HFFc6 (cell line): ENCODE results near the gene TIAM1. TPM values are rescaled to one million over a fixed set of nuclear protein-coding genes. Genes with fewer than 3 reads are reported as not detected.

Experiments used
- DNase-seq: peaks from one replicate; pipeline ENCODE4 v3.0.0-alpha.2; 2018
- H3K27ac Mint-ChIP-seq: 2 replicates; pipeline ENCODE4 v1.8.0; 2020; ENCODE audit warnings: mild to moderate bottlenecking, mixed read lengths
- H3K27me3 Mint-ChIP-seq: 2 replicates; pipeline ENCODE4 v1.8.0; 2021; ENCODE audit warnings: mild to moderate bottlenecking, moderate library complexity, mixed read lengths; ENCODE audit not compliant: insufficient read depth
- H3K36me3 Mint-ChIP-seq: 2 replicates; pipeline ENCODE4 v1.8.0; 2021; ENCODE audit warnings: low read depth, mixed read lengths
- H3K4me1 Mint-ChIP-seq: 2 replicates; pipeline ENCODE4 v1.8.0; 2020; ENCODE audit warnings: low read depth, mixed read lengths
- H3K4me3 Mint-ChIP-seq: 2 replicates; pipeline ENCODE4 v1.8.0; 2020; ENCODE audit warnings: mild to moderate bottlenecking, moderate library complexity, mixed read lengths
- H3K9me3 Mint-ChIP-seq: 2 replicates; pipeline ENCODE4 v1.8.0; 2020; ENCODE audit warnings: mild to moderate bottlenecking, mixed read lengths
- total RNA-seq, 6 experiments: library from RNA; stranded (reverse); fragmentation: NEBNext Ultra II Directional; extraction: Animal tissue kit (Norgen Biotek cat#: 25700); gene quantifications; 2 replicates in 1 of 6; 3 replicates in 5 of 6; pipeline ENCODE4 v1.2.3, GENCODE V29; 2021
- TF ChIP-seq, protein P1 (sequence below): fragments of 200-600 bp; sonication (generic); IDR thresholded peaks from 2 replicates; pipeline ENCODE4 v1.5.0; 2021; ENCODE audit warnings: antibody characterized with exemption, mild to moderate bottlenecking

The TIAM1 gene
- total RNA-seq, 6 experiments from 2014 or later = 0.02 to 0.43 (median 0.27) TPM; not detected in 1

DNA sequence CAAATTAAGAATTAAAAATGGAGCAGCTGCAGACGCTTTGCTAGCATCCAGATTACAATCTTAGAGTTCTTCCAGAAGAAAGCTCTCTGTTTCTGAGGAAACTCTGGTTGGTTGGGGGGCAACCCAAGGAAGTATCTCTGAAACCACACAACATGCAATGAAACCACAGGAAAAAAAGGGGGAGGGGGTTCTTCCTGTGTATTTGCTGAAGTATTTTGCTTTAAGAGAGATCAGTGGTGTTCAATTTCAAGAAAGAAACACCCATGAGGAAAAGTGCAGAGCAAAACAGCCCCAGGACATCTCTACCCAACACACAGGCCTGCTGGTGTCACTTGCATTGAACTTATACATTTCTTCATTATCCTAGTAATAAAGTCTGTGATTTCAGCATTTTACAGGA, 19.7 kb upstream of the TIAM1 start:
- H3K27ac Mint-ChIP-seq = no peak overlapping the region
- H3K27me3 Mint-ChIP-seq = peaks cover 2% of the 10 kb centered on the region
- peaks cover 20% of the 10 kb centered on the region; the same call in 1 of the 2 replicates for H3K9me3 Mint-ChIP-seq
- no peaks in the 10 kb centered on the region for H3K36me3 Mint-ChIP-seq
- no peak for DNase-seq
- TF ChIP-seq, protein P1, sequence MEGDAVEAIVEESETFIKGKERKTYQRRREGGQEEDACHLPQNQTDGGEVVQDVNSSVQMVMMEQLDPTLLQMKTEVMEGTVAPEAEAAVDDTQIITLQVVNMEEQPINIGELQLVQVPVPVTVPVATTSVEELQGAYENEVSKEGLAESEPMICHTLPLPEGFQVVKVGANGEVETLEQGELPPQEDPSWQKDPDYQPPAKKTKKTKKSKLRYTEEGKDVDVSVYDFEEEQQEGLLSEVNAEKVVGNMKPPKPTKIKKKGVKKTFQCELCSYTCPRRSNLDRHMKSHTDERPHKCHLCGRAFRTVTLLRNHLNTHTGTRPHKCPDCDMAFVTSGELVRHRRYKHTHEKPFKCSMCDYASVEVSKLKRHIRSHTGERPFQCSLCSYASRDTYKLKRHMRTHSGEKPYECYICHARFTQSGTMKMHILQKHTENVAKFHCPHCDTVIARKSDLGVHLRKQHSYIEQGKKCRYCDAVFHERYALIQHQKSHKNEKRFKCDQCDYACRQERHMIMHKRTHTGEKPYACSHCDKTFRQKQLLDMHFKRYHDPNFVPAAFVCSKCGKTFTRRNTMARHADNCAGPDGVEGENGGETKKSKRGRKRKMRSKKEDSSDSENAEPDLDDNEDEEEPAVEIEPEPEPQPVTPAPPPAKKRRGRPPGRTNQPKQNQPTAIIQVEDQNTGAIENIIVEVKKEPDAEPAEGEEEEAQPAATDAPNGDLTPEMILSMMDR = no peak
- H3K4me3 Mint-ChIP-seq = no peak overlapping the region
- H3K4me1 Mint-ChIP-seq = no peaks in the 10 kb centered on the region

GRCh38 chr21:31360717-31361116, 16.7 kb upstream of the TIAM1 start:
- Mint-ChIP-seq H3K4me3 (no peak overlapping the region), H3K36me3 (no peaks in the 10 kb centered on the region), H3K4me1 (no peaks in the 10 kb centered on the region), H3K27ac (no peak overlapping the region), H3K9me3 (peaks cover 27% of the 10 kb centered on the region; the same call in 1 of the 2 replicates), H3K27me3 (peaks cover 2% of the 10 kb centered on the region)
- TF ChIP-seq, protein P1 = no peak
- DNase-seq = no peak

- Mint-ChIP-seq H3K36me3 (no peaks in the 10 kb centered on the region), H3K27me3 (no peaks in the 10 kb centered on the region; the same call in 1 of the 2 replicates), H3K4me3 (no peak overlapping the region), H3K4me1 (peaks cover 8% of the 10 kb centered on the region), H3K9me3 (peaks cover 18% of the 10 kb centered on the region; the same call in 1 of the 2 replicates), H3K27ac (no peak overlapping the region)
- TF ChIP-seq, protein P1 = no peak
- no peak for DNase-seq
Measured at GRCh38 chr21:31358158-31358557, 14.1 kb upstream of the TIAM1 start.

GRCh38 chr21:31356440-31356839, 12.4 kb upstream of the TIAM1 start:
- TF ChIP-seq, protein P1 = no peak
- H3K4me3 Mint-ChIP-seq = no peak overlapping the region
- DNase-seq = no peak
- peaks cover 15% of the 10 kb centered on the region for H3K4me1 Mint-ChIP-seq
- no peak overlapping the region for H3K27ac Mint-ChIP-seq
- H3K36me3 Mint-ChIP-seq = no peaks in the 10 kb centered on the region
- no peaks in the 10 kb centered on the region; the same call in 1 of the 2 replicates for H3K27me3 Mint-ChIP-seq
- peaks cover 18% of the 10 kb centered on the region; the same call in 1 of the 2 replicates for H3K9me3 Mint-ChIP-seq

DNA sequence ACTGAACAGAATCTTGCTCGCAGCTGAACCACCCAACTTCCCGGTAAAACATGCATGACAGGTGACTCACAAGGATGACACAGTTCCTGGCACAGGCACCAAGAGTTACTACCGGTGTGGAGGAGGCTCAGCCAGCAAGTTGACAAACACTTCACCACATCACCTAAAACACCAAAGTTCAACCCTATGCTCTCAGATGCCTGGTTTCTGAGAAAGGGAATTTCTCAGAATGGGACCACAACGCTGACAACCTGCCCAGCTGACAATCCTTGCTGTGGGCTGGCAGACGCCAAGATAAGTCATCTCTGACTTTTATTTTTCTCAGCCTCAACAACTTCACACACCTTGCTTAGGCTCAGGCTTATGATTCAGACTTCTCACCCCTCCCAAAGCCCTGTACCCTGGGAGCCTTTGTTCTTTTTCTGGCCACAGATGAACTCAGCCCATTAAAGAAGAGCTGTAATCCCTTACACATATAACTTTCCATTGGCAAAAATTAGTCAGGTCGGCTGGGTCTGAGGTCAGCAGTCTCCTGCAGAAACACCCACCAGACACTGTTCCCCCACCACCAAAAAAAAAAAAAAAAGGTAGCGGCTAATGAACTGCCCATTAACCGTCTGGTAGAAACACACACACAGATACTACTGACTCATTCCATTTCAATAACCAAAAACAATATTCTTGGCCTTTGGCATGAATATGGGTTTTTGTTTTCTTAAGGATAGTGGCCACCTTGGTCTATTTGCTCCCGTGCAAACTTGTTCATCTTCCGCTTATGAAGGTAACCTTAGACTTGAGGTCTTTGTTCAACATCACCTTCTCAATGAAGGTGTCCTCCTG, 10.8 kb upstream of the TIAM1 start:
- H3K9me3 Mint-ChIP-seq = peaks cover 18% of the 10 kb centered on the region; the same call in 1 of the 2 replicates
- DNase-seq = no peak
- peaks cover 20% of the 10 kb centered on the region for H3K4me1 Mint-ChIP-seq
- H3K4me3 Mint-ChIP-seq = no peak overlapping the region
- no peaks in the 10 kb centered on the region for H3K36me3 Mint-ChIP-seq
- H3K27ac Mint-ChIP-seq = no peak overlapping the region
- TF ChIP-seq, protein P1 = no peak
- H3K27me3 Mint-ChIP-seq = no peaks in the 10 kb centered on the region; the same call in 1 of the 2 replicates
